ENCODE results near the gene CFHR5. TPM values are rescaled to one million over a fixed set of nuclear protein-coding genes. Genes with fewer than 3 reads are reported as not detected.

Gene CFHR5
- total and polyA plus RNA-seq, 2 of the 13 experiments (the other 11 are each of a cell fraction or from before 2014, with no cell fraction given): not detected

DNA sequence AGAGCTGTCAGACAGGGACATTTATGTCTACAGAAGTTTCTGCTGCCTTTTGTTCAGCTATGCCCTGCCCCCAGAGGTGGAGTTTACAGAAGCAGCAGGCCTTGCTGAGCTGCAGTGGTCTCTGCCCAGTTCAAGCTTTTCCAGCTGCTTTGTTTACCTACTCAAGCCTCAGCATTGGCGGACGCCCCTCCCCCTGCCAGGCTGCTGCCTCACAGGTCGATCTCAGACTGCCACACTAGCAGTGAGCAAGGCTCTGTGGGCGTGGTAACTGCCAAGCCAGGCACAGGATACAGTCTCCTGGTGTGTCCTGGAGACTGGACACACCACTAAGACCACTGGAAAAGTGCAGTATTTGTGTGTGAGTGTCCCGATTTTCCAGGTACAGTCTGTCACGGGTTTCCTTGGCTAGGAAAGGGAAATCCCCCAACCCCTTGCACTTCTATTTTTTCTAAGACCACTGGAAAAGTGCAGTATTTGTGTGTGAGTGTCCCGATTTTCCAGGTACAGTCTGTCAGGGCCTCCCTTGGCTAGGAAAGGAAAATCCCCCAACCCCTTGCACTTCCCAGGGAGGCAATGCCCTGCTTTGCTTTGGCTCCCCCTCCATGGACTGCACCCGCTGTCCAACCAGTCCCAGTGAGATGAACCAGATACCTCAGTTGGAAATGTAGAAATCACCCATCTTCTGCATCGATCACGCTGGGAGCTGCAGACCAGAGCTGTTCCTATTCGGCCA is 14.7 kb downstream of the CFHR5 start (continued):
- 0 out of 2 replicates have a peak, but pooled peaks have one; percentile 27 for TF ChIP-seq ARHGAP35 (CRISPR knock-in tag; IDR thresholded peaks at IDR 0.05; ENCODE audit: borderline replicate concordance)
- peak; percentile 81; the same call in 1 of the 2 replicates for TF ChIP-seq NFKB2 (CRISPR knock-in tag; IDR thresholded peaks at IDR 0.05; ENCODE audit: borderline replicate concordance)
- TF ChIP-seq, protein P1, sequence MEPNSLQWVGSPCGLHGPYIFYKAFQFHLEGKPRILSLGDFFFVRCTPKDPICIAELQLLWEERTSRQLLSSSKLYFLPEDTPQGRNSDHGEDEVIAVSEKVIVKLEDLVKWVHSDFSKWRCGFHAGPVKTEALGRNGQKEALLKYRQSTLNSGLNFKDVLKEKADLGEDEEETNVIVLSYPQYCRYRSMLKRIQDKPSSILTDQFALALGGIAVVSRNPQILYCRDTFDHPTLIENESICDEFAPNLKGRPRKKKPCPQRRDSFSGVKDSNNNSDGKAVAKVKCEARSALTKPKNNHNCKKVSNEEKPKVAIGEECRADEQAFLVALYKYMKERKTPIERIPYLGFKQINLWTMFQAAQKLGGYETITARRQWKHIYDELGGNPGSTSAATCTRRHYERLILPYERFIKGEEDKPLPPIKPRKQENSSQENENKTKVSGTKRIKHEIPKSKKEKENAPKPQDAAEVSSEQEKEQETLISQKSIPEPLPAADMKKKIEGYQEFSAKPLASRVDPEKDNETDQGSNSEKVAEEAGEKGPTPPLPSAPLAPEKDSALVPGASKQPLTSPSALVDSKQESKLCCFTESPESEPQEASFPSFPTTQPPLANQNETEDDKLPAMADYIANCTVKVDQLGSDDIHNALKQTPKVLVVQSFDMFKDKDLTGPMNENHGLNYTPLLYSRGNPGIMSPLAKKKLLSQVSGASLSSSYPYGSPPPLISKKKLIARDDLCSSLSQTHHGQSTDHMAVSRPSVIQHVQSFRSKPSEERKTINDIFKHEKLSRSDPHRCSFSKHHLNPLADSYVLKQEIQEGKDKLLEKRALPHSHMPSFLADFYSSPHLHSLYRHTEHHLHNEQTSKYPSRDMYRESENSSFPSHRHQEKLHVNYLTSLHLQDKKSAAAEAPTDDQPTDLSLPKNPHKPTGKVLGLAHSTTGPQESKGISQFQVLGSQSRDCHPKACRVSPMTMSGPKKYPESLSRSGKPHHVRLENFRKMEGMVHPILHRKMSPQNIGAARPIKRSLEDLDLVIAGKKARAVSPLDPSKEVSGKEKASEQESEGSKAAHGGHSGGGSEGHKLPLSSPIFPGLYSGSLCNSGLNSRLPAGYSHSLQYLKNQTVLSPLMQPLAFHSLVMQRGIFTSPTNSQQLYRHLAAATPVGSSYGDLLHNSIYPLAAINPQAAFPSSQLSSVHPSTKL (CRISPR knock-in tag; IDR thresholded peaks at IDR 0.05): peak; percentile 86
- TF ChIP-seq, protein P2, sequence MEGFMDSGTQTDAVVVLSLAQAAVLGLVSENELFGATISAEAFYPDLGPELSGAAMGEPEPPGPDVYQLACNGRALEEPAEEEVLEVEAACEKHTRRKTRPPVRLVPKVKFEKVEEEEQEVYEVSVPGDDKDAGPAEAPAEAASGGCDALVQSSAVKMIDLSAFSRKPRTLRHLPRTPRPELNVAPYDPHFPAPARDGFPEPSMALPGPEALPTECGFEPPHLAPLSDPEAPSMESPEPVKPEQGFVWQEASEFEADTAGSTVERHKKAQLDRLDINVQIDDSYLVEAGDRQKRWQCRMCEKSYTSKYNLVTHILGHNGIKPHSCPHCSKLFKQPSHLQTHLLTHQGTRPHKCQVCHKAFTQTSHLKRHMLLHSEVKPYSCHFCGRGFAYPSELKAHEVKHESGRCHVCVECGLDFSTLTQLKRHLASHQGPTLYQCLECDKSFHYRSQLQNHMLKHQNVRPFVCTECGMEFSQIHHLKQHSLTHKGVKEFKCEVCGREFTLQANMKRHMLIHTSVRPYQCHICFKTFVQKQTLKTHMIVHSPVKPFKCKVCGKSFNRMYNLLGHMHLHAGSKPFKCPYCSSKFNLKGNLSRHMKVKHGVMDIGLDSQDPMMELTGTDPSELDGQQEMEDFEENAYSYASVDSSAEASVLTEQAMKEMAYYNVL (CRISPR knock-in tag; IDR thresholded peaks at IDR 0.05; ENCODE audit: borderline replicate concordance): 0 out of 2 replicates have a peak, but pooled peaks have one; percentile 25
- peak; percentile 84 for TF ChIP-seq ONECUT2 (CRISPR knock-in tag; IDR thresholded peaks at IDR 0.05)
- peak; percentile 85; the same call in 1 of the 2 replicates for TF ChIP-seq ZNF782 (CRISPR knock-in tag; IDR thresholded peaks at IDR 0.05; ENCODE audit: borderline replicate concordance)
- peak; percentile 72; the same call in 1 of the 2 replicates for TF ChIP-seq SALL2 (CRISPR knock-in tag; IDR thresholded peaks at IDR 0.05)
- TF ChIP-seq GATAD2A (CRISPR knock-in tag; IDR thresholded peaks at IDR 0.05): peak; percentile 86
- peak; percentile 28; the same call in 1 of the 2 replicates for TF ChIP-seq ZNF557 (CRISPR knock-in tag; IDR thresholded peaks at IDR 0.05)
- TF ChIP-seq, protein P3, sequence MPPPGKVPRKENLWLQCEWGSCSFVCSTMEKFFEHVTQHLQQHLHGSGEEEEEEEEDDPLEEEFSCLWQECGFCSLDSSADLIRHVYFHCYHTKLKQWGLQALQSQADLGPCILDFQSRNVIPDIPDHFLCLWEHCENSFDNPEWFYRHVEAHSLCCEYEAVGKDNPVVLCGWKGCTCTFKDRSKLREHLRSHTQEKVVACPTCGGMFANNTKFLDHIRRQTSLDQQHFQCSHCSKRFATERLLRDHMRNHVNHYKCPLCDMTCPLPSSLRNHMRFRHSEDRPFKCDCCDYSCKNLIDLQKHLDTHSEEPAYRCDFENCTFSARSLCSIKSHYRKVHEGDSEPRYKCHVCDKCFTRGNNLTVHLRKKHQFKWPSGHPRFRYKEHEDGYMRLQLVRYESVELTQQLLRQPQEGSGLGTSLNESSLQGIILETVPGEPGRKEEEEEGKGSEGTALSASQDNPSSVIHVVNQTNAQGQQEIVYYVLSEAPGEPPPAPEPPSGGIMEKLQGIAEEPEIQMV (CRISPR knock-in tag; IDR thresholded peaks at IDR 0.05; ENCODE audit: low read depth): peak; percentile 71; the same call in 1 of the 2 replicates
- TF ChIP-seq RXRA (CRISPR knock-in tag; IDR thresholded peaks at IDR 0.05): peak; percentile 50; the same call in 1 of the 2 replicates
- peak; percentile 52; the same call in 1 of the 2 replicates for TF ChIP-seq YEATS4 (CRISPR knock-in tag; IDR thresholded peaks at IDR 0.05; ENCODE audit: borderline replicate concordance)
- TF ChIP-seq CBFB (CRISPR knock-in tag; IDR thresholded peaks at IDR 0.05): 0 out of 2 replicates have a peak, but pooled peaks have one; percentile 18
- peak; percentile 25; the same call in 1 of the 2 replicates for TF ChIP-seq RARA (CRISPR knock-in tag; IDR thresholded peaks at IDR 0.05)
- peak; percentile 46; the same call in 1 of the 2 replicates for TF ChIP-seq ESRRA (CRISPR knock-in tag; IDR thresholded peaks at IDR 0.05; ENCODE audit: low read depth)
- TF ChIP-seq MEIS1 (CRISPR knock-in tag; IDR thresholded peaks at IDR 0.05; ENCODE audit: borderline replicate concordance): peak; percentile 87; the same call in 1 of the 2 replicates
- TF ChIP-seq FOXJ3 (CRISPR knock-in tag; IDR thresholded peaks at IDR 0.05; ENCODE audit: borderline replicate concordance): peak; percentile 86; the same call in 1 of the 2 replicates
- TF ChIP-seq NFYC (CRISPR knock-in tag; IDR thresholded peaks at IDR 0.05): 0 out of 2 replicates have a peak, but pooled peaks have one; percentile 40
- TF ChIP-seq, protein P4, sequence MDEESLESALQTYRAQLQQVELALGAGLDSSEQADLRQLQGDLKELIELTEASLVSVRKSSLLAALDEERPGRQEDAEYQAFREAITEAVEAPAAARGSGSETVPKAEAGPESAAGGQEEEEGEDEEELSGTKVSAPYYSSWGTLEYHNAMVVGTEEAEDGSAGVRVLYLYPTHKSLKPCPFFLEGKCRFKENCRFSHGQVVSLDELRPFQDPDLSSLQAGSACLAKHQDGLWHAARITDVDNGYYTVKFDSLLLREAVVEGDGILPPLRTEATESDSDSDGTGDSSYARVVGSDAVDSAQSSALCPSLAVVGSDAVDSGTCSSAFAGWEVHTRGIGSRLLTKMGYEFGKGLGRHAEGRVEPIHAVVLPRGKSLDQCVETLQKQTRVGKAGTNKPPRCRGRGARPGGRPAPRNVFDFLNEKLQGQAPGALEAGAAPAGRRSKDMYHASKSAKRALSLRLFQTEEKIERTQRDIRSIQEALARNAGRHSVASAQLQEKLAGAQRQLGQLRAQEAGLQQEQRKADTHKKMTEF (CRISPR knock-in tag; IDR thresholded peaks at IDR 0.05): peak; percentile 83; the same call in 1 of the 2 replicates

All from HepG2 (cell line).